ENCODE results near the gene STAG3. TPM values are rescaled to one million over a fixed set of nuclear protein-coding genes. Genes with fewer than 3 reads are reported as not detected.

The STAG3 gene
- total and polyA plus RNA-seq, 9 of the 15 experiments (the other 6 are each of a cell fraction or from before 2014, with no cell fraction given): 0.54 to 2.5 (median 1.7) TPM

- TF ChIP-seq ZNF512 (tag; IDR thresholded peaks at IDR 0.05) (no peak), JUN (IDR thresholded peaks at IDR 0.05; ENCODE audit: borderline replicate concordance, low read depth, low read length) (no peak), JUN (CRISPR knock-in tag; IDR thresholded peaks at IDR 0.05; ENCODE audit: borderline replicate concordance) (no peak), EGR1 (conservative IDR thresholded peaks at IDR 0.05) (no peak), USF1 (CRISPR knock-in tag; IDR thresholded peaks at IDR 0.05) (no peak), ZNF444 (CRISPR knock-in tag; IDR thresholded peaks at IDR 0.05) (no peak), ZNF316 (IDR thresholded peaks at IDR 0.05) (peak; percentile 94), ZEB2 (IDR thresholded peaks at IDR 0.05) (no peak), SMARCE1 (IDR thresholded peaks at IDR 0.05) (no peak; the same call in 1 of the 2 replicates), TOE1 (IDR thresholded peaks at IDR 0.05; ENCODE audit: borderline replicate concordance) (no peak), TOE1 (CRISPR knock-in tag; IDR thresholded peaks at IDR 0.05; ENCODE audit: borderline replicate concordance, low read depth) (no peak), IRF1 (CRISPR knock-in tag; IDR thresholded peaks at IDR 0.05; ENCODE audit: borderline replicate concordance) (no peak), MAFG (tag; conservative IDR thresholded peaks at IDR 0.05) (peak; percentile 74), ZNF584 (CRISPR knock-in tag; IDR thresholded peaks at IDR 0.05; ENCODE audit: low read depth) (no peak), NFE2L1 (tag; IDR thresholded peaks at IDR 0.05; ENCODE audit: borderline replicate concordance, low read depth) (no peak), ZNF696 (CRISPR knock-in tag; conservative IDR thresholded peaks at IDR 0.05) (no peak), XRCC3 (IDR thresholded peaks at IDR 0.05) (no peak), MAZ (CRISPR knock-in tag; conservative IDR thresholded peaks at IDR 0.05 in 1 of 2, IDR thresholded peaks at IDR 0.05 in 1 of 2) (peak; percentile 21 to 30; a peak in 1 of 4 replicates), GATAD2A (IDR thresholded peaks at IDR 0.05) (no peak), TARDBP (IDR thresholded peaks at IDR 0.05) (no peak), ZNF253 (CRISPR knock-in tag; conservative IDR thresholded peaks at IDR 0.05) (no peak), ZNF398 (CRISPR knock-in tag; IDR thresholded peaks at IDR 0.05) (no peak), ZFP1 (CRISPR knock-in tag; IDR thresholded peaks at IDR 0.05) (no peak), MIER1 (IDR thresholded peaks at IDR 0.05; ENCODE audit: low read depth) (no peak), GTF2A2 (tag; IDR thresholded peaks at IDR 0.05) (no peak), NCOA4 (IDR thresholded peaks at IDR 0.05; ENCODE audit: partially characterized antibody) (no peak), NFE2 (IDR thresholded peaks at IDR 0.05; ENCODE audit: low read depth) (no peak), ZNF780A (CRISPR knock-in tag; IDR thresholded peaks at IDR 0.05) (no peak)
Observed at GRCh38 chr7:100208911-100209408, 31.2 kb downstream of the STAG3 start (continued).

All from K562 (cell line).